ENCODE results near the gene FLOT1. TPM values are rescaled to one million over a fixed set of nuclear protein-coding genes. Genes with fewer than 3 reads are reported as not detected.

FLOT1 gene
- total and polyA plus RNA-seq, 2 of the 13 experiments (the other 11 are each of a cell fraction or from before 2014, with no cell fraction given), result 82.3 to 130 TPM

DNA sequence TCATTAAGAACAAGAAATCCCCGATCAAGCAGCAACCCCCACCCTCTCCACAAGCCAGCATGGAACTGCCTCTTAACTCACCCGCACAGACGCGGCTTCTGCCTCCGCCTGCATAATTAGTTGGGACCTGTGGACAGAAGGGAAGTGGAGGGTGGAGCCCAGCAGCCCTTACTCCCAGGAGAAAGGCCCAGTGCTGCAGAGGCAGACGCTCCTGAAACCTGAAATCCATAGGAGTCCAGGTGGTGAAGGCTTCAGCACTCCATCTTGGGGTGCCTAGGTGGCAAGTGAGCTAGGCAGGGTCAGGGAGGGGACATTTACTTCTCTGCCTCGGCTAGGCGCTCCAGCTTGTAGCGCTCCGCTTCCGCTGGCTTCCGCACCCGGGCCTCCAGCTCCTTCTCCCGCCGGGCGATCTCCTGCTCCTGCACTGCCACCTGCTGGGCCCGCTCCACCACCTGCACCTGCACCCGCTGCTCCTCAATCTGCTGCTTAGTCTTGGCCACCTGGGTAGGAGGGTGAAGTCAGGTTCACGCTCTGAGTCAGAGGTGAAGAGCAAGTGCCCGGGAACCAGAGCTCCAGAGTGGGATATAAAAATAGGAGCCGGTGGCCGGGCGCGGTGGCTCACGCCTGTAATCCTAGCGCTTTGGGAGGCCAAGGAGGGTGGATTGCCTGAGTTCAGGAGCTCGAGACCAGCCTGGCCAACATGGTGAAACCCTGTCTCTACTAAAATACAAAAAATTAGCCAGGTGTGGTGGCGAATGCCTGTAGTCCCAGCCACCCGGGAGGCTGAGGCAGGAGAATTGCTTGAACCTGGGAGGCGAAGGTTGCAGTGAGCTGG is 11.7 kb downstream of the FLOT1 start (continued):
- TF ChIP-seq, protein P1, sequence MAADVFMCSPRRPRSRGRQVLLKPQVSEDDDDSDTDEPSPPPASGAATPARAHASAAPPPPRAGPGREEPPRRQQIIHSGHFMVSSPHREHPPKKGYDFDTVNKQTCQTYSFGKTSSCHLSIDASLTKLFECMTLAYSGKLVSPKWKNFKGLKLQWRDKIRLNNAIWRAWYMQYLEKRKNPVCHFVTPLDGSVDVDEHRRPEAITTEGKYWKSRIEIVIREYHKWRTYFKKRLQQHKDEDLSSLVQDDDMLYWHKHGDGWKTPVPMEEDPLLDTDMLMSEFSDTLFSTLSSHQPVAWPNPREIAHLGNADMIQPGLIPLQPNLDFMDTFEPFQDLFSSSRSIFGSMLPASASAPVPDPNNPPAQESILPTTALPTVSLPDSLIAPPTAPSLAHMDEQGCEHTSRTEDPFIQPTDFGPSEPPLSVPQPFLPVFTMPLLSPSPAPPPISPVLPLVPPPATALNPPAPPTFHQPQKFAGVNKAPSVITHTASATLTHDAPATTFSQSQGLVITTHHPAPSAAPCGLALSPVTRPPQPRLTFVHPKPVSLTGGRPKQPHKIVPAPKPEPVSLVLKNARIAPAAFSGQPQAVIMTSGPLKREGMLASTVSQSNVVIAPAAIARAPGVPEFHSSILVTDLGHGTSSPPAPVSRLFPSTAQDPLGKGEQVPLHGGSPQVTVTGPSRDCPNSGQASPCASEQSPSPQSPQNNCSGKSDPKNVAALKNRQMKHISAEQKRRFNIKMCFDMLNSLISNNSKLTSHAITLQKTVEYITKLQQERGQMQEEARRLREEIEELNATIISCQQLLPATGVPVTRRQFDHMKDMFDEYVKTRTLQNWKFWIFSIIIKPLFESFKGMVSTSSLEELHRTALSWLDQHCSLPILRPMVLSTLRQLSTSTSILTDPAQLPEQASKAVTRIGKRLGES (CRISPR knock-in tag; IDR thresholded peaks at IDR 0.05; ENCODE audit: borderline replicate concordance), result no peak
- TF ChIP-seq SRSF1 (optimal IDR thresholded peaks at IDR 0.05; ENCODE audit: low read depth, low read length) (no peak), ARNTL (CRISPR knock-in tag; IDR thresholded peaks at IDR 0.05) (no peak), FOXA1 (IDR thresholded peaks at IDR 0.05) (no peak), FOXA1 (CRISPR knock-in tag; IDR thresholded peaks at IDR 0.05) (no peak), CENPBD1 (CRISPR knock-in tag; IDR thresholded peaks at IDR 0.05; ENCODE audit: borderline replicate concordance, low read depth) (no peak), ZMYM3 (CRISPR knock-in tag; IDR thresholded peaks at IDR 0.05) (no peak), FOXK1 (CRISPR knock-in tag; IDR thresholded peaks at IDR 0.05; ENCODE audit: borderline replicate concordance, low read depth) (no peak), EZH2 (conservative IDR thresholded peaks at IDR 0.05; ENCODE audit: low read depth, low read length) (no peak), ZNF33B (CRISPR knock-in tag; IDR thresholded peaks at IDR 0.05) (no peak), GABPA (IDR thresholded peaks at IDR 0.05; ENCODE audit: low read depth, low read length) (no peak), GABPA (CRISPR knock-in tag; IDR thresholded peaks at IDR 0.05; ENCODE audit: low read depth) (no peak), ZNF337 (CRISPR knock-in tag; IDR thresholded peaks at IDR 0.05; ENCODE audit: borderline replicate concordance, low read depth) (no peak), TRIM22 (IDR thresholded peaks at IDR 0.05) (no peak), ZBTB26 (CRISPR knock-in tag; IDR thresholded peaks at IDR 0.05; ENCODE audit: borderline replicate concordance) (no peak), ZNF709 (CRISPR knock-in tag; IDR thresholded peaks at IDR 0.05) (no peak; the same call in 1 of the 2 replicates), ZNF484 (CRISPR knock-in tag; IDR thresholded peaks at IDR 0.05; ENCODE audit: borderline replicate concordance, low read depth) (no peak), NR0B2 (CRISPR knock-in tag; IDR thresholded peaks at IDR 0.05) (no peak)
- TF ChIP-seq, protein P2, sequence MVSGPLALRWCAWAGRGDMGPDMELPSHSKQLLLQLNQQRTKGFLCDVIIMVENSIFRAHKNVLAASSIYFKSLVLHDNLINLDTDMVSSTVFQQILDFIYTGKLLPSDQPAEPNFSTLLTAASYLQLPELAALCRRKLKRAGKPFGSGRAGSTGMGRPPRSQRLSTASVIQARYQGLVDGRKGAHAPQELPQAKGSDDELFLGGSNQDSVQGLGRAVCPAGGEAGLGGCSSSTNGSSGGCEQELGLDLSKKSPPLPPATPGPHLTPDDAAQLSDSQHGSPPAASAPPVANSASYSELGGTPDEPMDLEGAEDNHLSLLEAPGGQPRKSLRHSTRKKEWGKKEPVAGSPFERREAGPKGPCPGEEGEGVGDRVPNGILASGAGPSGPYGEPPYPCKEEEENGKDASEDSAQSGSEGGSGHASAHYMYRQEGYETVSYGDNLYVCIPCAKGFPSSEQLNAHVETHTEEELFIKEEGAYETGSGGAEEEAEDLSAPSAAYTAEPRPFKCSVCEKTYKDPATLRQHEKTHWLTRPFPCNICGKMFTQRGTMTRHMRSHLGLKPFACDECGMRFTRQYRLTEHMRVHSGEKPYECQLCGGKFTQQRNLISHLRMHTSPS (CRISPR knock-in tag; IDR thresholded peaks at IDR 0.05; ENCODE audit: low read depth), result no peak
- TF ChIP-seq, protein P3, sequence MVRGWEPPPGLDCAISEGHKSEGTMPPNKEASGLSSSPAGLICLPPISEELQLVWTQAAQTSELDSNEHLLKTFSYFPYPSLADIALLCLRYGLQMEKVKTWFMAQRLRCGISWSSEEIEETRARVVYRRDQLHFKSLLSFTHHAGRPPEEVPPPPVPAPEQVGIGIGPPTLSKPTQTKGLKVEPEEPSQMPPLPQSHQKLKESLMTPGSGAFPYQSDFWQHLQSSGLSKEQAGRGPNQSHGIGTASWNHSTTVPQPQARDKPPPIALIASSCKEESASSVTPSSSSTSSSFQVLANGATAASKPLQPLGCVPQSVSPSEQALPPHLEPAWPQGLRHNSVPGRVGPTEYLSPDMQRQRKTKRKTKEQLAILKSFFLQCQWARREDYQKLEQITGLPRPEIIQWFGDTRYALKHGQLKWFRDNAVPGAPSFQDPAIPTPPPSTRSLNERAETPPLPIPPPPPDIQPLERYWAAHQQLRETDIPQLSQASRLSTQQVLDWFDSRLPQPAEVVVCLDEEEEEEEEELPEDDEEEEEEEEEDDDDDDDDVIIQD (CRISPR knock-in tag; IDR thresholded peaks at IDR 0.05; ENCODE audit: low read depth), result no peak
